OCI-LY7 (cell line): ENCODE results near the gene OR4C12.
"Not testable (repeated sequence)": the region's sequence is repeated elsewhere in the genome, so short reads cannot be mapped to it uniquely, and the experiment has no call there.

Experiments used
- CTCF ChIP-seq: fragments of 200-600 bp; sonication (generic); conservative IDR thresholded peaks from 2 replicates; pipeline ENCODE4 v1.5.1; 2014; ENCODE audit warnings: mild to moderate bottlenecking, antibody characterized with exemption, low read length, moderate library complexity, mixed read lengths
- EZH2phosphoT487 ChIP-seq: fragments of 200-600 bp; sonication (generic); IDR thresholded peaks from 2 replicates; pipeline ENCODE4 v1.6.1; 2018; ENCODE audit warnings: low read depth, borderline replicate concordance, mild to moderate bottlenecking, mixed run types, antibody characterized with exemption, low read length, moderate library complexity, mixed read lengths

DNA sequence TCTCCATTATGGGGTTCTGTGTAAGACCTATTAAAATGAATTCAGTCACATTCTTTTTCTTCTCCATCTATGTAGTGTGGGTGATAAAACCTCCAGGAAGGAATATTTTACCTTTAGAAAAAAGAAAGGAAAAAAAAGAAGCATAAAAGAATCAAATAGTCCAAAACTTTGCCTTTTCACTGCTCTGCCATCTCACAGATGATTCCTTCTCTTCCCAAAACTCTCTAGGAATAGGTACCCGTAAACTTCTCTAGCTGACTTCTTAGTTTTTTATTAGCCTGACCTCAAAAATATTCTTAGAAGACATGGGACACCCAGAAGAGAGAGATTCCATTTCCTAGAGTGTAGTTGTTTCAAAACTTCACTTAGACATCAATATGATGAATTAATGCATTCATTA, at the start of gene OR4C12:
- not testable (repeated sequence) for TF ChIP-seq CTCF, EZH2phosphoT487
